GM04504 (cell line): Measurements from ENCODE around the gene SPATA2.

Experiments
- DNase-seq: peaks from one replicate; pipeline ENCODE4 v3.0.0-alpha.2; 2012; ENCODE audit warnings: low read depth

Gene SPATA2

GRCh38 chr20:49935746-49936152 is 20.4 kb upstream of the SPATA2 start:
- no peak for DNase-seq

- DNase-seq: no peak
These were observed 13.8 kb upstream of the SPATA2 start for GRCh38 chr20:49929142-49929494.

- peak; percentile 64 for DNase-seq
These were observed 13.2 kb upstream of the SPATA2 start for GRCh38 chr20:49928411-49929141.

GRCh38 chr20:49925901-49926454 is 10.6 kb upstream of the SPATA2 start:
- DNase-seq: no peak

GRCh38 chr20:49924247-49924646 is 8.9 kb upstream of the SPATA2 start:
- no peak for DNase-seq

GRCh38 chr20:49919461-49919860 is 4.1 kb upstream of the SPATA2 start:
- DNase-seq: no peak

GRCh38 chr20:49919009-49919408 is 3.7 kb upstream of the SPATA2 start:
- no peak for DNase-seq

- DNase-seq: no peak
These were observed 3.1 kb upstream of the SPATA2 start for GRCh38 chr20:49918446-49918845.

GRCh38 chr20:49916146-49917002 is 1.0 kb upstream of the SPATA2 start:
- DNase-seq: no peak

GRCh38 chr20:49915118-49915379 is 280 bp downstream of the SPATA2 start:
- DNase-seq: no peak

GRCh38 chr20:49914310-49915117 is 815 bp downstream of the SPATA2 start:
- no peak for DNase-seq

GRCh38 chr20:49913399-49914047 is 1.8 kb downstream of the SPATA2 start:
- DNase-seq: no peak

- no peak for DNase-seq
These were observed 5.0 kb downstream of the SPATA2 start for GRCh38 chr20:49910340-49910706.

GRCh38 chr20:49909499-49910339 is 5.6 kb downstream of the SPATA2 start:
- no peak for DNase-seq

- DNase-seq: no peak
These were observed 7.1 kb downstream of the SPATA2 start for GRCh38 chr20:49908258-49908565.

- DNase-seq: no peak
These were observed 7.7 kb downstream of the SPATA2 start for GRCh38 chr20:49907405-49908257.

GRCh38 chr20:49906615-49907154 is 8.6 kb downstream of the SPATA2 start:
- no peak for DNase-seq

- DNase-seq: no peak
These were observed 9.2 kb downstream of the SPATA2 start for GRCh38 chr20:49906101-49906604.

- no peak for DNase-seq
These were observed 9.8 kb downstream of the SPATA2 start for GRCh38 chr20:49905415-49906091.
